GM19035 (cell line): ENCODE data around the gene TMEM181.

Source experiments
- ATAC-seq: cut with Tn5 transposase; IDR thresholded peaks from one replicate; pipeline ENCODE4 v1.9.1; 2021; ENCODE audit not compliant: unreplicated experiment

Gene TMEM181

GRCh38 chr6:158680481-158680880 is 120.6 kb downstream of the TMEM181 start:
- ATAC-seq = no peak

GRCh38 chr6:158684311-158684710 is 124.4 kb downstream of the TMEM181 start:
- ATAC-seq = no peak

GRCh38 chr6:158684745-158685324 is 124.9 kb downstream of the TMEM181 start:
- ATAC-seq = no peak
